HL-60/S4 treated with retinoic acid at 250 ng/mL for 4 days and 3 days (cell line): Measurements from ENCODE around the gene MSH3.
"Not testable (repeated sequence)": the region's sequence is repeated elsewhere in the genome, so short reads cannot be mapped to it uniquely, and the experiment has no call there.

ENCODE experiments used
- in situ Hi-C: fragments of 300-500 bp; cut with MboI; formaldehyde crosslinking; loops from 2 replicates; pipeline ENCODE4 v1.7.0; 2022; ENCODE audit warnings: low sequenced_read_pairs

The MSH3 gene

DNA sequence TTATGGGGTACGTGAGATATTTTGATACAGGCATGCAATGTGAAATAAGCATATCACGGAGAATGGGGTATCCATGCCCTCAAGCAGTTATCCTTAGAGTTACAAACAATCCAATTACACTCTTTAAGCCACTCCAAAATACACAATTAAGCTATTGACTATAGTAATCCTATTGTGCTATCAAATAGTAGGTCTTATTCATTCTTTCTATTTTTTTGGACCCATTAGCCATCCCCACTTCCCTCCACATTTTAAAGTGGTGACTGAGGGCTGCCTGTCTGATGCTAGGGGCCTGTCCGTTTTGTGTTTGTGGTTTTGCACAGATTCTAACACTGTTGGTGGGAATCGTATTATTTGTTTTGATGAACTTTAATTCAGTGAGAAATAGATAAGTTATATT lies 130.0 kb downstream of the MSH3 start:
- in situ Hi-C loops, result no loop called here

DNA sequence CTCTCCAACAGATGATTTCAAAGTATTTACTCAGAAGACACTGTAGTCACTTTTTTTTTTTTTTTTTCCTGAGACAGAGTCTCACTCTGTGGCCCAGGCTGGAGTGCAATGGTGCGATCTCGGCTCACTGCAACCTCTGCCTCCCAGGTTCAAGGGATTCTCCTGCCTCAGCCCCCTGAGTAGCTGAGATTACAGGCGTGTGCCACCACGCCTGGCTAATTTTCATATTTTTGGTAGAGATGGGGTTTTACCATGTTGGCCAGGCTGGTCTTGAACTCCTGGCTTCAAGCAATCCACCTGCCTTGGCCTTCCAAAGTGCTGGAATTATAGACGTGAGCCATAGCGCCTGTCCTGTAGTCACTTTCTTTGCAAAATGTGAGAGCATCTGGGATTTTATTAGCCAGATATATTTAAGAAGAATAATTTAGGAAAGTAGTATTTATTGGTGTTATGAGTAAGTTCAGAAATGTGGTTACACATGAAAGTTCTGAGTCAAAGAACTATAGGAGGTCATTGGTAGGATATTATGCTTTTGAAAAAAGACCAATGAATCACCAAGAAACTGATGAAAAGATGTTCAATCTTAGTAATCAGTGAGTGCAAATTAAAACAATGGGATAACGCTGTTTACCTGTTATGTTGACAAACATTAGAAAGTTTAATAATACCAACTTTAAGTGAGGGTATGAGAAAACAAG lies 135.0 kb downstream of the MSH3 start:
- in situ Hi-C loops, result not testable (repeated sequence)

DNA sequence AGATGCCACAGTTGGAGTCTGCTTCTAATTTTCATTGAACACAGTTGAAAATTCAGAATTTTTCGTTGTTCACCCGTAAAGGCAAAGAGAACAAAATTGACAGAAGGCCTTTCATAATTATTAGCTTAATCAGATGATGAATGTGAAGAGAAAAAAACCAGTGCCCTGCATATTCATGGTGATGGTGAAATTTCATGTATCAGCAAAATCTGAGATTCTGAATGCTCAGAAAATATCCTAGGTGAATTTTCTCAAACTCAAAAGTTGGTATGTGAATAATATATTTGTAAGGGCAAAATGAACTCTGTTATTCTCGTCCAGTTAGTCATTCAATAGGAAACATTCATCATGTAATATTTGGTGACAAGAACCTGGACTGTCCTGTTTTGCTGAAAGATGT lies 136.2 kb downstream of the MSH3 start:
- in situ Hi-C loops, result no loop called here

DNA sequence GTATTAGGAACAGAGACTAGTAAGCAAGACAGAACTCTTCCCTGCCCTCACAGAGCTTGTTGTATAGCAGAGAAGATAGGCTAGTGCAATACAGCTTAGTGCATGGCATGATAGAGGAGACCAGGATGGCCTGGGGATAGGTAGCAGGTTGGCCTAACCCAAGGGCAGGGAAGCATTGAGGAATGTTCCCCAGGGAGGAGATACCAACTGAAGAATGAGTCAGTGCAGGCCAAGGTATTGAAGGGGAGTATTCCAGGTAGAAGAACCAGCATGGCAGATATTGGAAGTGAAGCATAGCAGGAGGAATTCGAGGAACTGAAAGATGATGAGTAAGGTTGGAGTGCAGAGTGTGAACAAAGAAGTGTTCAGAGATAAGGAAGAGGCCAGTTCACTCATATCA lies 138.9 kb downstream of the MSH3 start:
- in situ Hi-C loops, result no loop called here

DNA sequence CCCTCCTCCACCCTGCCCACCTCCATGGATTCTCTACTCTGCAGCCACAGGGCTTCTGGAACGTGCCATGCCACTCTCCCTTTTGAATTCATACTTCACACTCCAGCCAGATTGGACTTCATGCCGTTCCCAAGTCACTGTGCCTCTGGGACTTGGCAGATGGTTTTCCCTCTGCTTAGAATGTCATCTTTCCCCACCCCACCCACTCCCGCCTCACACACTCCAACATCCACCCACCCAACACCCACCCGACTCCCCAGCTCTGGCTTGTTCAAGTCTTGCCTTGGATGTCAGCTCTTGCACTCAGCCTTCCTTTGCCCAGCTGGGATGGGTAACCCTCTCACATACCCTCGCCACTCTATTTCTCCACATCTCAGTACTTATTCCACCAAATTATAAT lies 142.4 kb downstream of the MSH3 start:
- in situ Hi-C loops, result no loop called here

DNA sequence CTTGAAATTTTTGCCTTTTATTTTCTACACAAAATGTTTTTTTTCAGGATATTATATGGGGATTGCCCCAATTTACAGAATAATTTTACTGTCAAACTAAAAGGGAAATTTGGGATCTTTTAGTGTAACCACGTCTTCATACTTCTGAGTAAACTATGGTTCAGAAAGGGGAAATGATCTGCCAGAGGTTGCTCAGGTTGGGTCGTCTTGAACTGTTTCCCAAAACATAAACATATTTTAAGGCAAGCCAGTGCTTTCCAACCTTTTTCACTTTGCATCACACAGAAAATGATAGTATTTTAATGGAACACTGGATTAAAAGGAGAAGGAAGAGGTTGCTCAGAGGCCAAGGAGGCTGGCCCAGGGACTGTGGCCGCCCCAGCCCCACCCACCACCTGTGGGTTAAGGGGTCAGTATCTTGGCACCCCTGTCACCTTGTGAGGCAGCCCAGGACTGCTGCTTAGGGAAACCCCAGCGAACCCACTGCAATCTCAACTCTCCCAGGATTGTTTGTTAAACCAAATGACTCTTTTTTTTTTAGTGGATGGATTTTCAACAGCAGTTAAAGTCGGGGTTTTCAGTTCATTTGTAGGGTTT lies 143.1 kb downstream of the MSH3 start:
- in situ Hi-C loops, result no loop called here

DNA sequence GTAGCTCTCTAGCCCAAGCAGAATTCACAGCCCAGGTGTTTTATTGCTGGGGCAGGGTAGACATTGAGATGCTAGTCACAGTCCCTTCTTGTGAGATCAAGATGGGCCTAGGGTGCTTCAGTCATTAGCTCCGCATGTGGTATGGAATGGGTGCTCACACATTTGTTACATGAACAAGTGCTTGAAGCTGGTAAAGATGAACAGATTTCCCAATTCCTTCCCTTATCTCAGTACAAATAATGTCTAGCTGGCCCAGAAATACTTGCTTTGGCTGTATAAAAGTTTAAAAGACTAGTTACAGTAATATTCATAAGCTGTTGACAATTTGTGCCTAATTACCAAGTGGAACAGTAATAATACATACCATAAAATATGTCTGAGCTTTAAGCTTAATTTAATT lies 143.7 kb downstream of the MSH3 start:
- in situ Hi-C loops, result no loop called here

DNA sequence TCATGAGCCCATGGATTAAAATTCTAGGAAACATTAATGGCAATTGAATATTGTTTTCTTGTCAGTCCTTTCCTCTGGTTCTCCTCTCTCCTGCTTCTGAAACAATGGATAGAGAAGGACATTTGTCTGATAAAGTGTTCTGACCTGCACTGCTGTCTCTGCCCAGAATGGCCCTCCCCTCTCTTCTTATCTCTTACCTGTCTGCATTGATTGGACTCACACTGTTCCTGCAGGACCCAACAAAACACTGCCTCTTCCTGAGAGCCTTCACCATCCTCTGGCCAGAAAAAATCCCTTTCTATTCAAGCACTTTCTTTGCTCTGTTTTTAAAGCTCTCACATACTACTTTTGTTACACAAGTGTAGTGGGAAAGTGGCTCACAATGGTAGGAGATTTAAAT lies 144.2 kb downstream of the MSH3 start:
- in situ Hi-C loops, result no loop called here

DNA sequence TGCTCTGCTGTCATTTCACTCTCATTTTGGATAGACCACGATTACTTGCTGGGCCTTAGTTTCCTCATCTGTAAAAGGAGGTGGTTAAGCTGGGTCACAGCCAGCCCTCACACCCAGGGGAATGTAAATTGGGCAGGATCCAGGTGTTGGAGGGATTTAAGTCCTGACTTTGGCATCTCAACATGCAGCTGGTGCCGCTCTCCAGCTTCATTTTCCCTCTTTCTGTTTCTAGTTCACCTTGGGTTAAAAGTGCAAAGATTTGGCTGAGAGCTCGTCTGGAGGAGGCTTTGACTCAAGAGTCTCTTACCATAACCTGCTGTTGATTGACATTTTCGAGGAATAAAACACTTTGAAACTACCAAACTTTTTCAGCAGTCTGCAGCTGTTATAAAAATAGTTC lies 144.6 kb downstream of the MSH3 start:
- in situ Hi-C loops, result no loop called here

DNA sequence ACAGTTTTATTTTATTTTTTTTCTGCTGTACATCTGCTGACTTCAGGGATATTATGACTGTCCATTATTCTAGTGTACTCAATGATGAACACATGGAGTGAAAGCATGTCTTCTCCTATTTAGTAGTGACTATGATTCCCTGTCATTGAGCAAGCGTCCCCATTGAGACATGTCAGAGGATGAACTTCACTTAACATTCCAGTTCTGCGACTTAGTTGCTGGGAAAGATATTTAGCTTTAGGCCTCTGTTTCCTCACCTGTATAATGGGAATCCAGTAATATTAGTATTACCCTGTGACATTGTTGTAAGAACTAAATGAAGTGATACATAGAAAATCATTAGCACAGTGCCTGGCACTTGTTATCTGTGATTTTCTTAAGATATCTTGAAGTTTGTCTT lies 145.1 kb downstream of the MSH3 start:
- in situ Hi-C loops, result no loop called here

DNA sequence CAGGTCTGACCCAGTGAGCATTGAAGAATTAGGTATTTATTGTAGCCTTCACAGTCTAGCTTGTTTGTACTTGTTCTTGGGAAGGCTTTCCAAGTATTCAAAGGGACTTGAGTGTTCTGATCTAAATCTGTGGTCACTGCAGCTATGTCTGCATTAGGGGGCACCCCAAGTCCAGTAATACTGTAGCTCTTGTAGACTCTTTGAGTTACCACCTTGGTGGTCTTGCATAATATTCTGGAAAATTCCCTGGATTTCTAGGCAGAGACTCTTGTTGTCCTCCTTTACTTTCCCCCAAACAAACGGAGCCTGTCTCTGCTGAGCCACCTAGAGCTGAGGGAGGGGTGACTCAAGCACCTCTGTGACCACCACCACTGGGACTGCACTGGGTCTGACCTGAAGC lies 149.9 kb downstream of the MSH3 start:
- in situ Hi-C loops, result no loop called here

DNA sequence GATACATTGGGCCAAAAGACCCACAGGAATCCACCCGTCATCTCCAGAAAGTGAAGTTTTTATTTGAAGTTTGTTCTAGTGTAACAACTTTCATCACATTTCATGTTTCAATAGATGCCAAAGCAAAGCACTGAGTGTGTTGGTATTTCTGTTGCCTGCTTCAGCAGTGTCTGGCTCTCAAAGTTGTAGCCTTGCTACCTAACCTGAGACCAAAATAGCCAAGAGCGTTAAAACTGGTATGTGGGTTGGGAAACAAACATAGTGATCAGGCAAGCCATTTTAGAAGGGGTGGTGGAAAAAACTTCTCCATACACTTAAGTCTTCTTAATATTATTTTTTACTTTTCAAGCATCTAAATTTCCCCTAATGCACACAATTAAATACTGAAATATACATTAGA lies 150.6 kb downstream of the MSH3 start:
- in situ Hi-C loops, result no loop called here

DNA sequence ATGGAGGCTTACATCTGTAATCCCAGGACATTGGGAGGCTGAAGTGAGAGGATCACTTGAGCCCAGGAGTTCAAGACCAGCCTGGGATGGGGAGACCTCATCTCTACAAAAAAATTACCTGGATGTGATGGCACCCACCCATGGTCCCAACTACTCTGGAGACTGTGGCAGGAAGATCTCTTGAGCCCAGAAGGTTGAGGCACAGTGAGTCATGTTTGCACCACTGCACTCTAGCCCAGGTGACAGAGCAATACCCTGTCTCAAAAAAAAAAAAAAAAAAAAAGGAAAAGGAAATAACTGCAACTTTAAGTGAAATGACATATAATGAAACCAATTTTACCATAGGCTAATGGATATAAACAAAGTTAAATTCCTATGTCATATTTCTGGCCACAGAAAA lies 152.5 kb downstream of the MSH3 start:
- in situ Hi-C loops, result no loop called here

DNA sequence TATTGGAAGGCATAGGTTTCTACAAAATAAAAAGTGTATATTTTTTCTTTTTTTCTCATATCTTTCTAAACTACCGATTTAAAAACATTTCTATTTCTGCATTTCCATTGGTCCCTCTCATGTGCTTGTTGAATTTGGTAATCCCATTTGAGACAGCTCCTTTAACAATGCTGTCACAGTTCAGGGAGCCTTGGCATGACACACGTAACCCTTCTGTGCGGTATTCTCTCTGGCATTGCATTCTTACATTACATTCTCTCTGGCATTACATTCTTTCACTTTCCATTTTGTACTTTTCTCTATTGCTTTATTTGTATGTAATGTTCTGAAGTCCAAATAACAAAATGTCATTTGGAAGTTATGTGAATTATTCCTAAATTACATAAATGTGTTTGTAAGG lies 155.0 kb downstream of the MSH3 start:
- in situ Hi-C loops, result no loop called here

DNA sequence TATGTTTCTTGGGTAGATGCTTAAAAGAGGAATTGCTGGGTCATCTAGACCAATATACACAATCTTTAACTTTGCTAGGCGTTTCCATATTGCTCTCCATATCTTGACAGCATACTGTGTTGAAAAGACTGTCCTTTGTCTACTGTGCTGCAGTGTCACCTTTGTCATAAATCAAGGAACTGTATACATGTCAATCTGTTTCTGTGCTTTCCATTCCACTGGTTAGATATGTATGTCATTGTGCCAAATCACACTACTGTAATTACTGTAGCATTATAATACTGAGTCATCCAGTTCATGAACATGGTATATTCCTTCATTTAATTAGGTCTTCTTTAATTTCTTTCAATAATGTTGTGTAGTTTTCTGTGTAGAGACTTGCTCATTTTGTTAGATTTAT lies 156.0 kb downstream of the MSH3 start:
- in situ Hi-C loops, result no loop called here

DNA sequence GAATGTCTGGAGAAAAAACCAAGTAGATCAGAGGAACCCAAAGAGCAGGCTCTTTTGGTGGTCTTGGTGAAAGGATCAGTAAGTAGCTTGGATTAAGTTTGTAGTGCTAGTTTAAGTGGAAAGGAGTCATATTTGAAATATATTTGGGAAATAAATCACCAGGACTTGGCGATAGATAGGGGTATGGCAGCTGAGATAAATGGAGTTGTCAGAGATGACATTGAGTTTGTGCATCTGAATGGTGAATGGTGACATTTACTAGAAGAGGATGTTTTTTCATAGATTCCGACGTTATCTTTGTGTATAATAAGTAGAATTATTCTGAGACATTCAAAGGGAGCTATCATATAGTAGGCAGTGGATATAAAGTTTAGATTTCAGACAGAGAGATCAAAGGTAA lies 162.1 kb downstream of the MSH3 start:
- in situ Hi-C loops, result no loop called here

DNA sequence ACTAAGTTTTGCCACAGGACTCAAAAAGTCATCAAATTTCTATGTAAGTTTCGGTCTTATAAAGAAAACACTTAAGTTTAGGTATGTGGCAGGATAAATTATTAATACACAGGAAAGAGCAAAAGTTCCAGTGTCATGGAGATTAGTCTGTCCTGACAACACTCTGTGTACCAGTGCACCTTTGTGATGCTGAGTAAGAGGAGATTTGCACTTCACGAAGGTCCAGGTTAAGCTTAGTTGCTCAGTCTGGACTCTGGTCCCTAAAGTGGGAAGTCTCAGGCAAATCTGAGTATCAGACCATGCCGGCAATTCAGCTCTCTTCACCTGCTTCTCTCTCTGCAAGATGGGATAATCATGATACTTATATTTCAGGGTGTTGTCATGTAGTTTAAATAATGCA lies 166.2 kb downstream of the MSH3 start:
- in situ Hi-C loops, result no loop called here

DNA sequence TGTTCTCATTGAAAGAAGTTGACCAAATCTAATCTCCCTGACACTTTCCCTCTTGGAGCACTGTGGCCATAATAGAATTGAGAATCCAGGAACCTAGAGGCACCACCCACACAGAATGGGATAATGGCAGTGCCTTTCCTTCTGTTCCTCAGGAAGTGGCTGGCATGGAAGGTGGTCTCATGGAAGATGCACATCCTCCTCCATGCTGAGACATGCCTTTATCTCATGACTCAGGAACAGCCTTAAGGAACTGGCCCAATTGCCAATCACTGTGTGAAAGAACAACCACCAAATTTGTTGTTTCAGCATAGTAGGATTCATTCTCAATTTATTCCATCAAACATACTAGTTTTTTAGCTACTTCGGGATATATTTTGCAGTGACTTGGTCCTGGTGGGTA lies 168.2 kb downstream of the MSH3 start:
- in situ Hi-C loops, result no loop called here

DNA sequence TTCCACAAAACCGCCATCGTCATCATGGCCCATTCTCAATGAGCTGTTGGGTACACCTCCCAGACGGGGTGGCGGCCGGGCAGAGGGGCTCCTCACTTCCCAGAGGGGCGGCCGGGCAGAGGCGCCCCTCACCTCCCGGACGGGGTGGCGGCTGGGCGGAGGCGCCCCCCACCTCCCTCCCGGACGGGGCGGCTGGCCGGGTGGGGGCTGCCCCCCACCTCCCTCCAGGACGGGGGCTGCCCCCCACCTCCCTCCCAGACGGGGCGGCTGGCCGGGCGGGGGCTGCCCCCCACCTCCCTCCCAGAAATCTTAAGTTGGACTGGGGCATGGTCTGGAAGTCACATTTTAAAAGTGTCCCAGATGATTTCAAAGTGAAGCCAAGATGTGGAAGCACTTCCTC lies 169.7 kb downstream of the MSH3 start:
- in situ Hi-C loops, result not testable (repeated sequence)

DNA sequence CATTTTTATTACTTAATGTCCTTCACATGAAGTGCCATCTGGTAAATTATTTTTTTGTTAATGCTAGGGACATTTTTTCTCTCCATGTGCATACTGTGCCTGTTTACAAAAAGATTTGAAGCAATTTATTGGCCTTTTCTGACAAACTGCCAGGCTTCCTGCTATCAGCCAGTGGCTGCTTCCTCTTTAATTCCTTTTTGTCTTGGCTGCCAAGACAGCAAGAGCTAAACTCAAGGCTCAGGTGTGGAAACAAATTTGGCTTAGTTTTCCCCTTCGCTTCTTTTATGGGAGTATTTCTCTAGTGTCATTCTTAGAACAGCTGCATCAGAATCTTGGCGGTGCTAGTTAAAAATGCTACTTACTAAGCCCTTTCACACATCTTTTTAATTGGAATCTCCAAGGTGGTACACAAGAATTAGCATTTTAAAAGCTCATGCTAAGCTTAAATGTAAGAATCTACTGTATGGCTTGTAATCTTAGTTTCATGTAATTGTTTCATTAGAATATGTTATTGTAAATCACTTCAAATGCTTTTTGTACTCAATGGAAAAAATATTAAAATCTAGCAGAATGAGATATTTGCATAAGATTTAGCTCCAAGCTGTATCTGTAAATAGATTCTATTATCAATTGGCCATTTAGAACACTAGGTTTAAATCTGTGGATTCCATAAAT lies 171.5 kb downstream of the MSH3 start:
- in situ Hi-C loops, result no loop called here

DNA sequence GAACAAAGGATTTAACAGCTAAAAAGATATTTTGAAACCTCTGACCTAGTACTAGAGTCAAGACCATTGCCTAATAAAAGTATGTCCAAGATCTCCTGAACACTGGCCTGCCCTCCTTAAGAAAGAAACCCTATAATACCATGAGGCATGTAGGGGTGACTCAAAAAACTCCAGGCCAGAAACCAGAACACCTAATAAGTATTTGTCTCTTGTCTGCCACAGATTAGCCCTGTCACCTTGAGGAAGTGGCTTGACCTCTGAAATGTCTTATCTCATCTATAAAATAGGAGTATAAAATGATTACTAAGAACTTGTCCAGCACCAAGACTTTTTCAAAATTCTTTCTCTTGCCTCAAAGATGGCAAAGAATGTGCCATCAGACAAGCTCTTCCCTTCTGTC lies 180.3 kb downstream of the MSH3 start:
- in situ Hi-C loops, result no loop called here

DNA sequence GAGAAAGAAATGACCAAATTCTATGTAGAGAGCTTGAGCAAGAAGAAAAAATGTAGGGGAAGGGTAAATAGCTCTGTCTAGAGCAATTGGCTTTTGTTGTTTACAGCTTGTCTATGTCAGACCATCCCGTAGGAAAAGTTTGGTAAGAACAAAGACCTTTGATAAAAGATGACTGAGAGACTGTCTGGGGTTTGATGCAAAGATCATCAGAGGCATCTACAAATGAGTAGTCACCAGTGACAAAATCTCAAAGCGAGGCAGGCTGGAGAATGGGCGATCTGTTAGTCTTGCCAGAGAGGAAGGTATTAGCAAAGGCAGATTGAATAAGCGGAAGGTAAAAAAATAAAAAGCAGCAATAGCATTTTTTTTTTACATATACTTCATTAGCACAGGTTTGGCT lies 180.7 kb downstream of the MSH3 start:
- in situ Hi-C loops, result no loop called here

DNA sequence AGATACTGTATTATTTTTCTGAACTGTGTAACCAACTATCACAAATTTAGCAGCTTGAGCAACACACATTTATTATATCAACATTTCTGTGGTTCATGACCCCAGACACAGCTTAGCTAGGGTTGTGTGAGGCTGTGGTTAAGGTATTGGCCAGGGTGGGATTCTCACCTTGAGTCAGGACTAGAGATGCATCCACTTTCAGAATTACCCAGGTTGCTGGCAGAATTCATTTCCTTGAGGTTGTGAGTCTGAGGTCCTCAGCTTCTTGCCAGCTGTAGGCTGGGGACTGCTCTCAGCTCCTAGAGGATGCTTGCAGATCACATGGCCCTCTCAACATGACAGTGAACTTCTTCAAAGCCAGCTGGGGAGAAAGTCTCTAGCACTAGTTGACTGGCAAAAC lies 183.2 kb downstream of the MSH3 start:
- in situ Hi-C loops, result no loop called here
